Mammary epithelial cell (primary cell): ENCODE measurements around the gene TNFRSF6B.

Experiments
- EZH2 ChIP-seq: IDR thresholded peaks from 2 replicates; pipeline ENCODE4 v1.6.1; 2012; ENCODE audit warnings: low read length, inconsistent platforms, borderline replicate concordance
- TF ChIP-seq, protein P1 (sequence below), 2 donors: IDR thresholded peaks in 1 of 2; conservative IDR thresholded peaks in 1 of 2; 2 replicates each; pipeline ENCODE4 v1.5.1; 2011 to 2012; ENCODE audit warnings: inconsistent platforms in 2 of 2, low read length in 2 of 2, mild to moderate bottlenecking in 2 of 2, control low read depth in 1 of 2, low read depth in 1 of 2; ENCODE audit not compliant: insufficient read depth in 1 of 2; ENCODE audit errors: extremely low read depth in 1 of 2

DNA sequence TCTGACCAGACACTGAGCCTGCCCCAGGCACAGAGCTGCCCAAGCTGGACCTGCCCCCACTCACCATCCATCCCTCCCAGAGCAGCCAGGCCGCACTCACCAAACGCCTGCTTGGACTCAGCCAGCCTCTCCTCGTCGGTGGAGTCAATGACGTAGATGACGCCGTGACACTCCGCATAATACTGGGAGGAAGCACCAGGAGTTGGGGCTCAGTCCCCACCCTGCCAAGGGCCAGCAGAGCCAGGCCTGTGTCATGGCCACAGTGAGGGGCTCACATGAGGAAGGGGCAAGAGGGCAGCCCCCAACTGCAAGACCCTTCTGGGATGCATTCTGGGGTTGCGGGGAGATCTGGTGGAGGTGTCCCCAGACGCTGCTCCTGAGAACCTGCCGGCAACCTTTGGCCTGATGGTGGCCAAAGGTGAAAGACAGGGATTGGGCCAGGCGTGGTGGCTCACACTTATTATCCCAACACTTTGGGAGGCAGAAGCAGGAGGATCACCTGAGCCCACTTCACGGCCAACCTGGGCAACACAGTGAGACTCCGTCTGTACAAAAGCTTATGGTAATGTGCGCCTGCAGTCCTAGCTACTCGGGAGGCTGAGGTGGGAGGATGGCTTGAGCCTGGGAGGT lies 5.7 kb downstream of the TNFRSF6B start:
- TF ChIP-seq, protein P1, sequence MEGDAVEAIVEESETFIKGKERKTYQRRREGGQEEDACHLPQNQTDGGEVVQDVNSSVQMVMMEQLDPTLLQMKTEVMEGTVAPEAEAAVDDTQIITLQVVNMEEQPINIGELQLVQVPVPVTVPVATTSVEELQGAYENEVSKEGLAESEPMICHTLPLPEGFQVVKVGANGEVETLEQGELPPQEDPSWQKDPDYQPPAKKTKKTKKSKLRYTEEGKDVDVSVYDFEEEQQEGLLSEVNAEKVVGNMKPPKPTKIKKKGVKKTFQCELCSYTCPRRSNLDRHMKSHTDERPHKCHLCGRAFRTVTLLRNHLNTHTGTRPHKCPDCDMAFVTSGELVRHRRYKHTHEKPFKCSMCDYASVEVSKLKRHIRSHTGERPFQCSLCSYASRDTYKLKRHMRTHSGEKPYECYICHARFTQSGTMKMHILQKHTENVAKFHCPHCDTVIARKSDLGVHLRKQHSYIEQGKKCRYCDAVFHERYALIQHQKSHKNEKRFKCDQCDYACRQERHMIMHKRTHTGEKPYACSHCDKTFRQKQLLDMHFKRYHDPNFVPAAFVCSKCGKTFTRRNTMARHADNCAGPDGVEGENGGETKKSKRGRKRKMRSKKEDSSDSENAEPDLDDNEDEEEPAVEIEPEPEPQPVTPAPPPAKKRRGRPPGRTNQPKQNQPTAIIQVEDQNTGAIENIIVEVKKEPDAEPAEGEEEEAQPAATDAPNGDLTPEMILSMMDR (conservative IDR thresholded peaks at IDR 0.05 in 1 of 2, IDR thresholded peaks at IDR 0.05 in 1 of 2; ENCODE audit: extremely low read depth in 1 of 2, insufficient read depth in 1 of 2, low read depth in 1 of 2, low read length in 2 of 2): no peak
- TF ChIP-seq EZH2: no peak
